CD4-positive, alpha-beta T cell treated with Interferon gamma for 1 hour (primary cell): Measurements from ENCODE around the gene ABCE1.

Source experiments
- DNase-seq: peaks from one replicate; pipeline ENCODE4 v3.0.0-alpha.2; 2020

The ABCE1 gene

DNA sequence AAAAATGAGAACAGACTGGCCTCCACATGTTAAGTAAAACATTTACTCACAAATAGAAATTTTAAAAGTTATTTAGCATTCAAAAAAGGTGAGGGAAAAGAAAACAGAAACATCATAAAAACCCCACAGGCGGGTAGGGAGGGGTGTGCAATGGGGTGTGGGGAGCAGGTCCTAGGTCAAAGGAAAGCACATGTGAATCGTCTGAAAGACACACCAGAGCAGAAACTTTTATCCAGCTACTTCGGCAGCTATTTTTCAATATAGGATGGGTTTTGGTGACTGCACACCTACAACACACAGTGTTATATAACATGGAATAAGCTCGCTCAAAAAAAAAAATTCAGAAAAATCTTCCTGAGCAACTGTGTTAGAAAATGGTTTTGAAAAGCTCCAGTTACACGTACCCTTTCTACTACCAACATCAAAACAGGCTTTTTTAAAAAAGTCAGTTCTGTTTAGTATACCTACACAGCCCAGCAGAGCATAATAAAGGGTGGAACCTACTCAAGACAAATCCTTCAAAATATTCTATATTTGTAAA, 80.7 kb downstream of the ABCE1 start:
- peak; percentile 23 for DNase-seq
